ENCODE measurements around the gene LRRC7. TPM values are rescaled to one million over a fixed set of nuclear protein-coding genes. Genes with fewer than 3 reads are reported as not detected.

LRRC7 gene
- total and polyA plus RNA-seq, 2 of the 8 experiments (the other 6 are each of a cell fraction or from before 2014, with no cell fraction given), result 0.03 to 0.17 TPM

DNA sequence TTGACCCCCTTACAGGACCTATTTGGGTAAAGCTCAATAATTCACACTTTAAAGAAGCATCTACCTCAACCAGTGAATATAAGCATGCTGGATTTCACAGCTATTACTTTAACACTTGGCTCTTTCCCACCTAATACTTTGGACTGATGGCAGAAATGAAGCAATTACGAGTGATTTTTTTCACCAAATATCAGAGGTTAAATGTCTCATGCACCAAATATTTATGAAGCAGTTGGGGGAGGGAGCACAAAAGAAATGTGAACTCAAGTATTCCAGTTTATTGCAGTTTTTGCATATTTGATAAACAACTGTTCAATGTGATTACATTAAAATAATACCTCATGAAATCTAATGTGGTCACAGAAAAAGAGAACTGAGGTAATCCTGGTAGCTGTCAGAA lies 223.6 kb downstream of the LRRC7 start:
- no peak overlapping the region for H3K27ac ChIP-seq (ENCODE audit: low read depth, low read length)
- no peak overlapping the region for H3K9ac ChIP-seq (replicated peaks in 1 of 4; ENCODE audit: extremely low read depth in 1 of 4, low read depth in 3 of 4, low read length in 3 of 4)
- ChIA-PET CTCF (ENCODE audit: partially characterized antibody) (no interaction called here), POLR2A (ENCODE audit: partially characterized antibody) (no interaction called here)
- no peaks in the 10 kb centered on the region for H3K27me3 ChIP-seq (replicated peaks in 1 of 4; ENCODE audit: control insufficient read depth in 3 of 4, extremely low read depth in 1 of 4, insufficient read depth in 3 of 4, low read length in 3 of 4)
- H3K14ac ChIP-seq (ENCODE audit: insufficient read length), result no peak overlapping the region
- H2BK5ac ChIP-seq (ENCODE audit: low read depth, low read length), result no peak overlapping the region
- H4K20me1 ChIP-seq (replicated peaks in 1 of 2; ENCODE audit: control insufficient read depth in 1 of 2, insufficient read depth in 2 of 2, low read length in 2 of 2), result no peaks in the 10 kb centered on the region
- no peak overlapping the region for H2AFZ ChIP-seq (ENCODE audit: low read length)
- no peaks in the 10 kb centered on the region for H3K23me2 ChIP-seq (ENCODE audit: low read depth, low read length)
- H3K4ac ChIP-seq (replicated peaks; ENCODE audit: insufficient read length, low read depth, low read length), result no peak overlapping the region
- H3K79me1 ChIP-seq (ENCODE audit: low read depth, low read length), result no peaks in the 10 kb centered on the region
- H4K91ac ChIP-seq (replicated peaks; ENCODE audit: insufficient read length, low read length), result no peak overlapping the region
- H3K36me3 ChIP-seq (ENCODE audit: control insufficient read depth in 2 of 4, insufficient read depth in 4 of 4, low read length in 3 of 4), result no peaks in the 10 kb centered on the region
- H3K79me2 ChIP-seq (ENCODE audit: control insufficient read depth in 1 of 2, insufficient read depth in 2 of 2, low read length in 2 of 2), result no peaks in the 10 kb centered on the region
- H4K5ac ChIP-seq (ENCODE audit: insufficient read length, low read depth, low read length), result no peak overlapping the region
- no peak overlapping the region for H3K18ac ChIP-seq (ENCODE audit: extremely low read depth, low read length)
- TF ChIP-seq, protein P1, sequence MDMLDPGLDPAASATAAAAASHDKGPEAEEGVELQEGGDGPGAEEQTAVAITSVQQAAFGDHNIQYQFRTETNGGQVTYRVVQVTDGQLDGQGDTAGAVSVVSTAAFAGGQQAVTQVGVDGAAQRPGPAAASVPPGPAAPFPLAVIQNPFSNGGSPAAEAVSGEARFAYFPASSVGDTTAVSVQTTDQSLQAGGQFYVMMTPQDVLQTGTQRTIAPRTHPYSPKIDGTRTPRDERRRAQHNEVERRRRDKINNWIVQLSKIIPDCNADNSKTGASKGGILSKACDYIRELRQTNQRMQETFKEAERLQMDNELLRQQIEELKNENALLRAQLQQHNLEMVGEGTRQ (IDR thresholded peaks at IDR 0.05; ENCODE audit: low read length), result no peak
- TF ChIP-seq, protein P2, sequence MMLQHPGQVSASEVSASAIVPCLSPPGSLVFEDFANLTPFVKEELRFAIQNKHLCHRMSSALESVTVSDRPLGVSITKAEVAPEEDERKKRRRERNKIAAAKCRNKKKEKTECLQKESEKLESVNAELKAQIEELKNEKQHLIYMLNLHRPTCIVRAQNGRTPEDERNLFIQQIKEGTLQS (IDR thresholded peaks at IDR 0.05; ENCODE audit: insufficient read depth, low read depth, low read length), result no peak
- TF ChIP-seq CTBP2 (IDR thresholded peaks at IDR 0.05; ENCODE audit: borderline replicate concordance, insufficient read depth, insufficient read length, low read length), result no peak
- TF ChIP-seq, protein P3, sequence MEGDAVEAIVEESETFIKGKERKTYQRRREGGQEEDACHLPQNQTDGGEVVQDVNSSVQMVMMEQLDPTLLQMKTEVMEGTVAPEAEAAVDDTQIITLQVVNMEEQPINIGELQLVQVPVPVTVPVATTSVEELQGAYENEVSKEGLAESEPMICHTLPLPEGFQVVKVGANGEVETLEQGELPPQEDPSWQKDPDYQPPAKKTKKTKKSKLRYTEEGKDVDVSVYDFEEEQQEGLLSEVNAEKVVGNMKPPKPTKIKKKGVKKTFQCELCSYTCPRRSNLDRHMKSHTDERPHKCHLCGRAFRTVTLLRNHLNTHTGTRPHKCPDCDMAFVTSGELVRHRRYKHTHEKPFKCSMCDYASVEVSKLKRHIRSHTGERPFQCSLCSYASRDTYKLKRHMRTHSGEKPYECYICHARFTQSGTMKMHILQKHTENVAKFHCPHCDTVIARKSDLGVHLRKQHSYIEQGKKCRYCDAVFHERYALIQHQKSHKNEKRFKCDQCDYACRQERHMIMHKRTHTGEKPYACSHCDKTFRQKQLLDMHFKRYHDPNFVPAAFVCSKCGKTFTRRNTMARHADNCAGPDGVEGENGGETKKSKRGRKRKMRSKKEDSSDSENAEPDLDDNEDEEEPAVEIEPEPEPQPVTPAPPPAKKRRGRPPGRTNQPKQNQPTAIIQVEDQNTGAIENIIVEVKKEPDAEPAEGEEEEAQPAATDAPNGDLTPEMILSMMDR (IDR thresholded peaks at IDR 0.05; ENCODE audit: control extremely low read depth in 1 of 3, insufficient read depth in 1 of 3, low read depth in 1 of 3, low read length in 3 of 3), result no peak
- TF ChIP-seq JUND (IDR thresholded peaks at IDR 0.05; ENCODE audit: low read length), result no peak
- no peak for TF ChIP-seq TAF1 (IDR thresholded peaks at IDR 0.05; ENCODE audit: low read depth, low read length)
- TF ChIP-seq, protein P4, sequence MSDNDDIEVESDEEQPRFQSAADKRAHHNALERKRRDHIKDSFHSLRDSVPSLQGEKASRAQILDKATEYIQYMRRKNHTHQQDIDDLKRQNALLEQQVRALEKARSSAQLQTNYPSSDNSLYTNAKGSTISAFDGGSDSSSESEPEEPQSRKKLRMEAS (IDR thresholded peaks at IDR 0.05), result no peak
- no peak for TF ChIP-seq CREB1 (IDR thresholded peaks at IDR 0.05)
- no peak overlapping the region for H2BK120ac ChIP-seq (replicated peaks; ENCODE audit: low read depth, low read length)
- H4K8ac ChIP-seq (ENCODE audit: extremely low read depth, insufficient read depth, low read length), result no peak overlapping the region
- no peak overlapping the region for H2AK5ac ChIP-seq (ENCODE audit: low read depth, low read length)
- no peak overlapping the region for H2BK15ac ChIP-seq (ENCODE audit: low read length)
- H3K4me3 ChIP-seq (ENCODE audit: extremely low read depth in 1 of 4, insufficient read depth in 2 of 4, low read depth in 3 of 4, low read length in 4 of 4), result no peak overlapping the region
- no peaks in the 10 kb centered on the region for H3K9me3 ChIP-seq (ENCODE audit: insufficient read depth in 2 of 2, low read depth in 1 of 2, low read length in 1 of 2)
- no peak for FAIRE-seq
- DNase-seq (ENCODE audit: low read depth in 1 of 2, low spot score in 2 of 2), result no peak
- no peaks in the 10 kb centered on the region for H3K4me1 ChIP-seq (replicated peaks in 1 of 4; ENCODE audit: control insufficient read depth in 3 of 4, insufficient read depth in 4 of 4, low read length in 3 of 4)
- 76% methylated on average over 1 of the region's 1 CpG; no CpG with 5 or more reads in 1 of the 2 experiments for WGBS, 2 experiments (ENCODE audit: extremely low coverage in 1 of 2, insufficient coverage in 1 of 2, insufficient read length in 1 of 2, insufficient replicate concordance in 2 of 2, low coverage in 1 of 2, low lambda C conversion rate in 2 of 2, missing lambda C conversion rate in 1 of 2)
- H3K56ac ChIP-seq (replicated peaks; ENCODE audit: insufficient read length, low read depth, low read length), result no peak overlapping the region
- H3K23ac ChIP-seq (ENCODE audit: insufficient read length), result no peak overlapping the region
- no peak overlapping the region for H2BK20ac ChIP-seq (ENCODE audit: low read length)
- H3K4me2 ChIP-seq (ENCODE audit: insufficient read depth in 1 of 2, low read depth in 2 of 2, low read length in 2 of 2), result no peak overlapping the region
- H2BK12ac ChIP-seq (ENCODE audit: low read depth, low read length), result no peak overlapping the region
